SK-N-MC (cell line): ENCODE measurements around the gene SLC24A4.

Experiments
- EZH2 ChIP-seq: fragments of 200-600 bp; sonication (generic); IDR thresholded peaks from one replicate; pipeline ENCODE4 v1.6.1; 2017; ENCODE audit warnings: antibody characterized with exemption
- FOXP2 ChIP-seq: optimal IDR thresholded peaks from 2 replicates; pipeline ENCODE3; 2011; ENCODE audit warnings: mild to moderate bottlenecking, moderate library complexity; ENCODE audit not compliant: insufficient read depth; ENCODE audit errors: extremely low read length, control extremely low read depth
- POLR2AphosphoS5 ChIP-seq: IDR thresholded peaks from 2 replicates; pipeline ENCODE4 v1.6.1; 2012; ENCODE audit warnings: mild to moderate bottlenecking, low read depth, low read length, borderline replicate concordance

DNA sequence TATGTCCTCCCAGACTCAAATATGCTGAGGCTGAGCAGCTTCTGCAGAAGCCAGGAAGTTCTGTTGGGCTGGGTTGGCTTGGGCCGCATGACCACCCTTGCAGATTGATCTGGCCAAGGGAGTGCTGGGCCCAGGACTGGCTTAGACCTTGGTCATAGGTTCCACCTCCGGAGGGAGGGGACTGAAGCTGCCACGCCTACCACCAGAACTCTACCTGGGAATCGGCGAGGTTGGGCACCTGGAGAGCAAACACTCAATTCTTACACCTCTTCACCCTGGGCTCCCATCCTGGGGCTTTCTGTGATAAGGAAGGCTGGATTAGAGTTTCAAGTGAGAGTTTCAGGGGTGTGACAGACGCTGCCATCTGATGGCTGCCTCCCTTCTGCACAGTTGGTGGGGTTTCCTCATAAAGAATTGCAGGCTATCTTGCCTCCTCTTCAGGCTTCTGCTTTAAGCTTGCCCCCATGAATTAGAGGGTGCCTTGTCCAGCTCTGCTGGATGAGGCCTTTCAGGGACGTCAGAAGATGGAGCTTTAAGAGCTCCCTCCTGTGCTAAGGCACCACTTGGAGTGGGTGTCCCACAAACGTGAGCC is 5.8 kb downstream of the SLC24A4 start:
- TF ChIP-seq POLR2AphosphoS5: no peak
- TF ChIP-seq EZH2: no peak
- no peak for TF ChIP-seq FOXP2
